H1 (cell line): ENCODE measurements around the gene WFDC1. TPM values are rescaled to one million over a fixed set of nuclear protein-coding genes. Genes with fewer than 3 reads are reported as not detected.

Source experiments
- CTCF ChIA-PET: fragments of 300-600 bp; sonication (Branson Sonifier 250); formaldehyde crosslinking; loops from one replicate; lab custom pipeline; 2021; ENCODE audit not compliant: partially characterized antibody; lab: Charles Lee
- POLR2A ChIA-PET: fragments of 300-600 bp; sonication (Branson Sonifier 250); formaldehyde crosslinking; loops from one replicate; lab custom pipeline; 2021; ENCODE audit warnings: inconsistent platforms; ENCODE audit not compliant: partially characterized antibody; lab: Charles Lee
- DNase-seq, 2 experiments: peaks; one replicate each; pipeline versions ENCODE4 v3.0.0 to v3.0.0-alpha.2; 2010 to 2022; ENCODE audit warnings: low spot score in 2 of 2, low read depth in 1 of 2, mixed read lengths in 1 of 2
- FAIRE-seq: peaks from 2 replicates; lab custom pipeline; 2011; peaks lifted over from hg19 to GRCh38; lab: Jason Lieb, UNC
- H2AFZ ChIP-seq: 2 replicates; pipeline ENCODE4 v1.8.1; 2012; ENCODE audit warnings: low read length, inconsistent platforms
- H2AK5ac ChIP-seq: 2 replicates; pipeline ENCODE4 v1.6.1; 2013; ENCODE audit warnings: low read depth, low read length
- H2BK120ac ChIP-seq: replicated peaks from 2 replicates; pipeline ENCODE3; 2013; ENCODE audit warnings: low read depth, low read length, inconsistent platforms
- H2BK12ac ChIP-seq: 2 replicates; pipeline ENCODE4 v1.6.1; 2013; ENCODE audit warnings: low read depth, low read length
- H2BK15ac ChIP-seq: 2 replicates; pipeline ENCODE4 v1.6.1; 2013; ENCODE audit warnings: low read length
- H2BK20ac ChIP-seq: 2 replicates; pipeline ENCODE4 v1.6.1; 2013; ENCODE audit warnings: low read length
- H2BK5ac ChIP-seq: 2 replicates; pipeline ENCODE4 v1.6.1; 2013; ENCODE audit warnings: low read depth, low read length
- H3K14ac ChIP-seq: 2 replicates; pipeline ENCODE4 v1.6.1; 2013; ENCODE audit warnings: inconsistent platforms; ENCODE audit not compliant: insufficient read length
- H3K18ac ChIP-seq: 2 replicates; pipeline ENCODE4 v1.6.1; 2013; ENCODE audit warnings: low read length; ENCODE audit errors: extremely low read depth
- H3K23ac ChIP-seq: 2 replicates; pipeline ENCODE4 v1.6.1; 2013; ENCODE audit warnings: inconsistent platforms; ENCODE audit not compliant: insufficient read length
- H3K23me2 ChIP-seq: 2 replicates; pipeline ENCODE4 v1.6.1; 2013; ENCODE audit warnings: low read depth, low read length
- H3K27ac ChIP-seq: 2 replicates; pipeline ENCODE4 v1.6.1; 2011; ENCODE audit warnings: low read depth, low read length, inconsistent platforms
- H3K27me3 ChIP-seq, 4 experiments: replicated peaks in 1 of 4; 1 replicate in 1 of 4; 2 replicates in 3 of 4; pipeline versions ENCODE4 v1.6.1 to v1.8.1; 2011 to 2013; ENCODE audit warnings: low read length in 3 of 4, mild to moderate bottlenecking in 3 of 4, inconsistent platforms in 2 of 4, mixed read lengths in 2 of 4, moderate library complexity in 1 of 4; ENCODE audit not compliant: control insufficient read depth in 3 of 4, insufficient read depth in 3 of 4; ENCODE audit errors: extremely low read depth in 1 of 4
- H3K36me3 ChIP-seq, 4 experiments: 2 replicates each; pipeline versions ENCODE4 v1.6.1 to v1.8.1; 2011 to 2013; ENCODE audit warnings: mild to moderate bottlenecking in 4 of 4, low read length in 3 of 4, moderate library complexity in 2 of 4, control low read depth in 1 of 4, inconsistent platforms in 1 of 4; ENCODE audit not compliant: insufficient read depth in 4 of 4, control insufficient read depth in 2 of 4
- H3K4ac ChIP-seq: replicated peaks from 2 replicates; pipeline ENCODE3; 2013; ENCODE audit warnings: low read length, low read depth, mixed read lengths, inconsistent platforms; ENCODE audit not compliant: insufficient read length
- H3K4me1 ChIP-seq, 4 experiments: replicated peaks in 1 of 4; 1 replicate in 1 of 4; 2 replicates in 3 of 4; pipeline versions ENCODE4 v1.6.1 to v1.8.1; 2011 to 2013; ENCODE audit warnings: low read length in 3 of 4, inconsistent platforms in 2 of 4, mixed read lengths in 1 of 4; ENCODE audit not compliant: insufficient read depth in 4 of 4, control insufficient read depth in 3 of 4
- H3K4me2 ChIP-seq, 2 experiments: 2 replicates each; pipeline versions ENCODE4 v1.6.1 to v1.8.1; 2011 to 2013; ENCODE audit warnings: low read depth in 2 of 2, low read length in 2 of 2, control low read depth in 1 of 2, inconsistent platforms in 1 of 2, mild to moderate bottlenecking in 1 of 2; ENCODE audit not compliant: insufficient read depth in 1 of 2
- H3K4me3 ChIP-seq, 4 experiments: fragments of 200-600, 300-600 bp in 1 of 4; sonication (generic), shearing (Covaris generic), sonication (Bioruptor Twin) in 1 of 4; 2 replicates each; pipeline versions ENCODE4 v1.5.1 to v1.8.1; 2011 to 2016; ENCODE audit warnings: low read length in 4 of 4, low read depth in 3 of 4, control low read depth in 2 of 4, inconsistent platforms in 2 of 4, mild to moderate bottlenecking in 2 of 4, mixed read lengths in 1 of 4, moderate library complexity in 1 of 4; ENCODE audit not compliant: insufficient read depth in 2 of 4; ENCODE audit errors: extremely low read depth in 1 of 4
- H3K56ac ChIP-seq: replicated peaks from 2 replicates; pipeline ENCODE3; 2013; ENCODE audit warnings: low read depth, mild to moderate bottlenecking, mixed read lengths, low read length, inconsistent platforms; ENCODE audit not compliant: insufficient read length
- H3K79me1 ChIP-seq: 2 replicates; pipeline ENCODE4 v1.6.1; 2013; ENCODE audit warnings: low read depth, low read length, control low read depth
- H3K79me2 ChIP-seq, 2 experiments: 2 replicates each; pipeline versions ENCODE4 v1.6.1 to v1.8.1; 2012 to 2013; ENCODE audit warnings: low read length in 2 of 2, mild to moderate bottlenecking in 2 of 2, inconsistent platforms in 1 of 2; ENCODE audit not compliant: insufficient read depth in 2 of 2, control insufficient read depth in 1 of 2
- H3K9ac ChIP-seq, 4 experiments: replicated peaks in 1 of 4; 1 replicate in 1 of 4; 2 replicates in 3 of 4; pipeline versions ENCODE4 v1.6.1 to v1.8.1; 2011 to 2013; ENCODE audit warnings: low read depth in 3 of 4, low read length in 3 of 4, control low read depth in 2 of 4, mild to moderate bottlenecking in 2 of 4, moderate library complexity in 2 of 4, inconsistent platforms in 1 of 4; ENCODE audit errors: extremely low read depth in 1 of 4
- H3K9me3 ChIP-seq, 2 experiments: 2 replicates each; pipeline versions ENCODE4 v1.6.1 to v1.8.1; 2012 to 2013; ENCODE audit warnings: mild to moderate bottlenecking in 2 of 2, moderate library complexity in 2 of 2, control low read depth in 1 of 2, inconsistent platforms in 1 of 2, low read depth in 1 of 2, low read length in 1 of 2, mixed read lengths in 1 of 2; ENCODE audit not compliant: insufficient read depth in 2 of 2
- H4K20me1 ChIP-seq, 2 experiments: replicated peaks in 1 of 2; 2 replicates each; pipeline versions ENCODE3 to v1.8.1; 2011 to 2013; ENCODE audit warnings: inconsistent platforms in 2 of 2, low read length in 2 of 2, mild to moderate bottlenecking in 1 of 2; ENCODE audit not compliant: insufficient read depth in 2 of 2, control insufficient read depth in 1 of 2
- H4K5ac ChIP-seq: 2 replicates; pipeline ENCODE4 v1.6.1; 2013; ENCODE audit warnings: low read length, low read depth, mixed read lengths, inconsistent platforms; ENCODE audit not compliant: insufficient read length
- H4K8ac ChIP-seq: 2 replicates; pipeline ENCODE4 v1.8.0; 2013; ENCODE audit warnings: mild to moderate bottlenecking, moderate library complexity, low read length, inconsistent platforms; ENCODE audit not compliant: insufficient read depth; ENCODE audit errors: extremely low read depth
- H4K91ac ChIP-seq: replicated peaks from 2 replicates; pipeline ENCODE3; 2013; ENCODE audit warnings: low read length, mixed read lengths, inconsistent platforms; ENCODE audit not compliant: insufficient read length
- BACH1 ChIP-seq: IDR thresholded peaks from 2 replicates; pipeline ENCODE4 v1.6.1; 2012; ENCODE audit warnings: low read length, improper control_type of control experiment
- CEBPB ChIP-seq: IDR thresholded peaks from 2 replicates; pipeline ENCODE4 v1.6.1; 2012; ENCODE audit warnings: low read depth, low read length
- EGR1 ChIP-seq: IDR thresholded peaks from 2 replicates; pipeline ENCODE4 v1.6.1; 2011; ENCODE audit warnings: low read depth, low read length, borderline replicate concordance
- SIN3A ChIP-seq, 2 experiments: IDR thresholded peaks in 1 of 2; conservative IDR thresholded peaks in 1 of 2; 2 replicates each; pipeline ENCODE4 v1.6.1; 2011 to 2012; ENCODE audit warnings: low read length in 2 of 2, improper control_type of control experiment in 1 of 2, low read depth in 1 of 2, mild to moderate bottlenecking in 1 of 2
- SIX5 ChIP-seq: IDR thresholded peaks from 2 replicates; pipeline ENCODE4 v1.6.1; 2011; ENCODE audit warnings: mild to moderate bottlenecking, low read depth, low read length
- WGBS, 2 experiments: shearing (Covaris generic) in 1 of 2; methylation state at CpG; one replicate each; pipeline versions ENCODE4 v1.1.6 to v1.1.7; 2013 to 2015; ENCODE audit warnings: low lambda C conversion rate in 2 of 2, mixed read lengths in 2 of 2, inconsistent platforms in 1 of 2, low coverage in 1 of 2, missing lambda C conversion rate in 1 of 2; ENCODE audit not compliant: insufficient replicate concordance in 2 of 2, insufficient coverage in 1 of 2, insufficient read length in 1 of 2; ENCODE audit errors: extremely low coverage in 1 of 2, missing lambda C conversion rate in 1 of 2; 5-methylcytosine and 5-hydroxymethylcytosine counted together
- polyA plus RNA-seq, 7 experiments: library from polyadenylated mRNA; depleted of rRNA in 3 of 7; stranded (reverse) in 5 of 7; unstranded in 2 of 7; fragments of >200 nt in 5 of 7; fragments of 200-250 nt in 2 of 7; gene quantifications; 1 replicate in 5 of 7; 2 replicates in 1 of 7; 4 replicates in 1 of 7; pipeline versions ENCODE4 v1.2.1 to v1.2.3, GENCODE V29; 2011 to 2013; ENCODE audit warnings: missing spikeins in 2 of 7, mixed read lengths in 2 of 7
- total RNA-seq: library from RNA; stranded (reverse); fragmentation: NEBNext Ultra II Directional; extraction: Animal tissue kit (Norgen Biotek cat#: 25700); gene quantifications from 2 replicates; pipeline ENCODE4 v1.2.1, GENCODE V29; 2021

The WFDC1 gene
- total and polyA plus RNA-seq, 2 of the 8 experiments (the other 6 are each of a cell fraction or from before 2014, with no cell fraction given) = 0.70 to 1.1 TPM

GRCh38 chr16:84282533-84282932 lies 12.1 kb upstream of the WFDC1 start:
- H3K36me3 ChIP-seq = no peaks in the 10 kb centered on the region
- no peak overlapping the region for H4K5ac ChIP-seq
- H2BK5ac ChIP-seq = peak overlapping the region; percentile 52; the same call in 1 of the 2 replicates
- H3K18ac ChIP-seq = peak overlapping the region; percentile 32
- 83% methylated on average over 5 of the region's 6 CpGs; no CpG with 5 or more reads in 1 of the 2 experiments for WGBS, 2 experiments
- CTCF ChIA-PET = interaction anchor here (0.6 to 12.7 kb wide), 5 partner anchors 12 to 318 kb away, joined by 3 to 212 read pairs (median 4); no protein-coding TSS in a partner anchor
- no peak overlapping the region for H3K4me3 ChIP-seq
- H2BK120ac ChIP-seq = peak overlapping the region; percentile 26
- H3K14ac ChIP-seq = no peak overlapping the region
- H3K27ac ChIP-seq = no peak overlapping the region
- peak overlapping the region; percentile 69 for H4K91ac ChIP-seq
- no peak for FAIRE-seq
- peak overlapping the region; percentile 100 for H2BK15ac ChIP-seq
- POLR2A ChIA-PET = interaction anchor here (1.1 to 1.7 kb wide), 3 partner anchors 9 to 17 kb away, joined by 3 to 13 read pairs (median 4); no protein-coding TSS in a partner anchor
- no peaks in the 10 kb centered on the region for H3K9me3 ChIP-seq
- H4K20me1 ChIP-seq = no peaks in the 10 kb centered on the region
- no peak for TF ChIP-seq BACH1
- TF ChIP-seq SIX5 = no peak
- TF ChIP-seq SIN3A (conservative IDR thresholded peaks at IDR 0.05 in 1 of 2, IDR thresholded peaks at IDR 0.05 in 1 of 2; ENCODE audit: low read depth in 1 of 2, low read length in 2 of 2) = no peak
- no peak for TF ChIP-seq CEBPB
- TF ChIP-seq EGR1 = no peak
- no peaks in the 10 kb centered on the region for H3K23me2 ChIP-seq
- H3K4me2 ChIP-seq = no peak overlapping the region
- H3K4me1 ChIP-seq = peaks cover 5 to 24% (median 13%) of the 10 kb centered on the region in 4 experiments
- H3K23ac ChIP-seq = no peak overlapping the region
- H2BK20ac ChIP-seq = peak overlapping the region; percentile 95
- no peak overlapping the region for H3K9ac ChIP-seq
- no peaks in the 10 kb centered on the region; a peak in 2 of 7 replicates for H3K27me3 ChIP-seq
- no peak for DNase-seq
- H3K56ac ChIP-seq = no peak overlapping the region
- peak overlapping the region; percentile 90; the same call in 1 of the 2 replicates for H2BK12ac ChIP-seq
- 0 out of 2 replicates have a peak overlapping the region, but pooled peaks have one; percentile 39 for H2AK5ac ChIP-seq
- H3K4ac ChIP-seq = no peak overlapping the region
- H3K79me2 ChIP-seq = no peaks in the 10 kb centered on the region
- H2AFZ ChIP-seq = no peak overlapping the region
- H3K79me1 ChIP-seq = no peaks in the 10 kb centered on the region
- no peak overlapping the region for H4K8ac ChIP-seq
